ENCODE results near the gene AKNA.

- TF ChIP-seq GATA3 (IDR thresholded peaks at IDR 0.05; ENCODE audit: low read depth, low read length) (no peak), GATA2 (IDR thresholded peaks at IDR 0.05; ENCODE audit: low read depth, low read length) (no peak)
These were observed 41.6 kb downstream of the AKNA start for GRCh38 chr9:114346146-114346545.

All from SH-SY5Y (cell line).